ENCODE results near the gene RALBP1. TPM values are rescaled to one million over a fixed set of nuclear protein-coding genes. Genes with fewer than 3 reads are reported as not detected.

The RALBP1 gene
- total and polyA plus RNA-seq, 2 of the 8 experiments (the other 6 are each of a cell fraction or from before 2014, with no cell fraction given) = 40.3 to 67.8 TPM

DNA sequence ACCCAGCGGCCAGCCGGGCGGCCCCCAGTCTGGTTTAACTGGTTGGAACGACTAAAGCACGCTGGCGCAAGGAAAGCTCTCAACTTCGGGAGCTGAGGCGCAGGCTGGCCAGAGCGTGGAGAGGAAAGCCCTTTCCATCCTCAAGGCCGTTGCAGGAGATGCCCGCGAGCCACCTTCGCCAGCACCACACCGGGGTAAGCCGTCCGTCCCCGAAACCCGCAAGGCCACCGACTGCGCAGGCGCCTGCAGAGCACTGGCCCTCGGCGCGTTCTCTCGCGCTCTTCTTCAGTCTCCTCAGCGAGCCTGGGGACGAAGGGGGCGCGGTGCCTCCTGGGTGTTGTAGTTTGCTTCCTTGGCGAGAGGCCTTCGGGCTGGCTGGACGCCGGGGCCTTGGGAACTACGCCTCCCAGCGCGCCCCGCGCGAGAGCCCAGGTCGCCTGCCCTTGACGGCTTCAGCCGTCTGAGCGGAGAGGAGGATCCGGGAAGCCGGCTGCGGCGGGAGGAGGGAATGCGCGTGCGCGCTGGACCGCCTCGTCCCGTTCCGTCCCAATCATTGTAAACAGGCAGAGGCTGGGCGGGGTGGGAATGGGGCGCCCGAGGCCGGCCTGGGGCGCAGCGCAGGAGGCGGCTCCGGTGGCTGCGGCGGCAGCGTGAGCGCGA lies at the start of gene RALBP1 (continued):
- TF ChIP-seq CHD7 (IDR thresholded peaks at IDR 0.05; ENCODE audit: insufficient replicate concordance, low read length) (no peak), RAD21 (IDR thresholded peaks at IDR 0.05 in 1 of 2, conservative IDR thresholded peaks at IDR 0.05 in 1 of 2; ENCODE audit: low read depth in 2 of 2, low read length in 2 of 2) (no peak; a peak in 1 of 4 replicates), EZH2 (IDR thresholded peaks at IDR 0.05; ENCODE audit: low read depth, low read length, severe bottlenecking) (no peak), NRF1 (IDR thresholded peaks at IDR 0.05; ENCODE audit: low read depth, low read length) (peak; percentile 53), CBX5 (IDR thresholded peaks at IDR 0.05; ENCODE audit: low read depth, low read length) (no peak), USF2 (IDR thresholded peaks at IDR 0.05; ENCODE audit: low read length) (no peak), CREB1 (IDR thresholded peaks at IDR 0.05) (peak; percentile 94), SP4 (IDR thresholded peaks at IDR 0.05; ENCODE audit: low read length) (no peak), BRCA1 (IDR thresholded peaks at IDR 0.05; ENCODE audit: low read depth, low read length) (peak; percentile 63), CEBPB (IDR thresholded peaks at IDR 0.05; ENCODE audit: low read depth, low read length) (no peak)

All from H1 (cell line).